Activated B cell treated with CpG ODN at 0.5 μM for 24 hours (primary cell): ENCODE results near the gene CMKLR1. TPM values are rescaled to one million over a fixed set of nuclear protein-coding genes. Genes with fewer than 3 reads are reported as not detected.

Experiments
- ATAC-seq: fragments of 200-7000 bp; cut with Tn5 transposase; one replicate; pipeline ENCODE4 v1.10.0; 2021; ENCODE audit warnings: low read depth, mild to moderate bottlenecking, moderate library complexity
- CTCF ChIA-PET: fragments of 350-600 bp; sonication (Branson Sonifier 250); formaldehyde crosslinking; loops from one replicate; lab custom pipeline; 2021; ENCODE audit warnings: antibody characterized with exemption; lab: Charles Lee
- POLR2A ChIA-PET: fragments of 350-600 bp; sonication (Branson Sonifier 250); formaldehyde crosslinking; loops from one replicate; lab custom pipeline; 2021; ENCODE audit warnings: antibody characterized with exemption; lab: Charles Lee
- DNase-seq: peaks from one replicate; pipeline ENCODE4 v3.0.0; 2022
- H3K27ac Mint-ChIP-seq: one replicate; pipeline ENCODE4 v1.8.0; 2020; ENCODE audit warnings: mixed read lengths
- H3K27me3 Mint-ChIP-seq: one replicate; pipeline ENCODE4 v1.8.0; 2021; ENCODE audit warnings: mixed read lengths
- H3K36me3 Mint-ChIP-seq: one replicate; pipeline ENCODE4 v1.8.0; 2021; ENCODE audit warnings: low read depth, mixed read lengths
- H3K4me1 Mint-ChIP-seq: one replicate; pipeline ENCODE4 v1.8.0; 2021; ENCODE audit warnings: mixed read lengths
- H3K4me3 Mint-ChIP-seq: one replicate; pipeline ENCODE4 v1.8.0; 2020; ENCODE audit warnings: mild to moderate bottlenecking, mixed read lengths
- H3K9me3 Mint-ChIP-seq: one replicate; pipeline ENCODE4 v1.8.0; 2020; ENCODE audit warnings: mixed read lengths
- intact Hi-C: fragments of 100-400 bp; cut with micrococcal nuclease; formaldehyde crosslinking; loops from one replicate; pipeline ENCODE4 v1.15.1; 2024
- total RNA-seq: library from RNA; stranded (reverse); gene quantifications from 2 replicates; pipeline ENCODE4 v1.2.3, GENCODE V29; 2022
- TF ChIP-seq, protein P1 (sequence below): fragments of 200-600 bp; IDR thresholded peaks from one replicate; pipeline ENCODE4 v1.8.0; 2022; ENCODE audit warnings: antibody characterized with exemption, mild to moderate bottlenecking

The CMKLR1 gene
- total RNA-seq, 1 donor from 2014 or later: 0.24 TPM

DNA sequence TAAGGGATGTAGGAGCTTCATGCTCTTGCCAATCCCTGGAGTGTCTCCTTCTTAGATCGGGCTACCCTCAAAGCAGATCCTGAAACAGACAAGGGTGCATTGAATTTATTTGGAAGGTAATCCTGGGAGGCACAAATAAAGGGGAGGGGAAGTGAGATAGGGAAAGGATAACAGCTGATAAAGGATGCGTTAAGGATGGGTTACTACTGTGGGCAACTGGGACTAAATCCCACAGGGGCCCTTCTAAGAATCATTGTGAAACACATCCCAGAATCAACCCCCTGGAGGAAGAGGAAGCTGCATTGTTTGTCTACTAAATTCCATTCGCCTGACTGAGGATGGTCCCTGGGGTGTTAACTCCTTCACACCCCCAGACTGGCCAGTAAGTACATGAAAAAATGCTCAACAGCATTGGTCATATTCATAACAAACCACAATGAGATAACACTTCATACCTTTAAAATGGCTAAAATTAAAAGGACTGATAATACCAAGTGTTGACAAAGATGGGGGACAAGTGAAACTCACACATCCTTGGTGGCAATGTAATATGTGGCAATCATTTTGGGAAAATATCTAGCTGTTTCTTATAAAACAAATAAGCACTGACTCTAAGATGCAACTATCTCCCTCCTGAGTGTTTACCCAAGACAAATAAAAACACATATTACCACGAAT is 37.0 kb upstream of the CMKLR1 start:
- TF ChIP-seq, protein P1, sequence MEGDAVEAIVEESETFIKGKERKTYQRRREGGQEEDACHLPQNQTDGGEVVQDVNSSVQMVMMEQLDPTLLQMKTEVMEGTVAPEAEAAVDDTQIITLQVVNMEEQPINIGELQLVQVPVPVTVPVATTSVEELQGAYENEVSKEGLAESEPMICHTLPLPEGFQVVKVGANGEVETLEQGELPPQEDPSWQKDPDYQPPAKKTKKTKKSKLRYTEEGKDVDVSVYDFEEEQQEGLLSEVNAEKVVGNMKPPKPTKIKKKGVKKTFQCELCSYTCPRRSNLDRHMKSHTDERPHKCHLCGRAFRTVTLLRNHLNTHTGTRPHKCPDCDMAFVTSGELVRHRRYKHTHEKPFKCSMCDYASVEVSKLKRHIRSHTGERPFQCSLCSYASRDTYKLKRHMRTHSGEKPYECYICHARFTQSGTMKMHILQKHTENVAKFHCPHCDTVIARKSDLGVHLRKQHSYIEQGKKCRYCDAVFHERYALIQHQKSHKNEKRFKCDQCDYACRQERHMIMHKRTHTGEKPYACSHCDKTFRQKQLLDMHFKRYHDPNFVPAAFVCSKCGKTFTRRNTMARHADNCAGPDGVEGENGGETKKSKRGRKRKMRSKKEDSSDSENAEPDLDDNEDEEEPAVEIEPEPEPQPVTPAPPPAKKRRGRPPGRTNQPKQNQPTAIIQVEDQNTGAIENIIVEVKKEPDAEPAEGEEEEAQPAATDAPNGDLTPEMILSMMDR: no peak
- Mint-ChIP-seq H3K4me3 (no peak overlapping the region), H3K36me3 (no peaks in the 10 kb centered on the region), H3K9me3 (peaks cover 36% of the 10 kb centered on the region), H3K27me3 (peaks cover 9% of the 10 kb centered on the region), H3K27ac (no peak overlapping the region), H3K4me1 (no peaks in the 10 kb centered on the region)
- ATAC-seq: no peak
- no peak for DNase-seq
- POLR2A ChIA-PET: no interaction called here
- intact Hi-C loops: no loop called here
- CTCF ChIA-PET: no interaction called here

DNA sequence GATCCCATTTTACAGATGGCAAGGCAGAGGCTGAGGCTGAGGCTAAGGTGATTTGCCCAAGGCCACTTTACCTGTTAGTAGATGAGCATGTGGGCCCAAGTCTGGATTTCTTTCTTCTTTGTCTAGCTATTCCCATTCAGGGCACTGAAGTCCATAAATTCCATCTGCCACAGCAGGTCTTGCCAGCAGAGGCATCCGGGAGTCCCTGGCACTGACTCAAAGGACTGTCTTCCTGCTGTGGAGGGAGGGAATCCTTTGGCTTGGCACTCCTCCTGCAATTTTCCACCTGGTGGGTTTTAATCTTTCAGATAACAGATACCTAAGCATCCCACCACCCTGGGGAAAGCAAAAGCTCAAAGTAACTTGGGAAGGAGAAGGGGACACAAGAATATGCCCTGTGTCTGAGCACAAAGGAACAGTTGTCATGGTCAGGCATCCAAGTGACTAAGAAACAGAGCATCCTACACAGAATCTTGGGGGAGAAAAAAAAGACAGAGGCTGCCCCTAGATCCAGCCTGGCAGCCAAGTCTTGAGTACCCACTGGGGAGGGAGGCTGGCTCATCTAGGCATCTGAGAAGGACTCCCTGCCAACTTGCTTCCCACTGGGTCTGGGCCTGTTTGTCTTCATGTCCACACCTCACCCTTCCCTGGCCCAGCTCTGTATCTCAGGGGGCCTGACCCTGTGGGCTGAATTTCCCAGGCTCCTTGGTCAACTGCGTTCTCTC is 35.6 kb upstream of the CMKLR1 start:
- peaks cover 9% of the 10 kb centered on the region for H3K27me3 Mint-ChIP-seq
- H3K27ac Mint-ChIP-seq: no peak overlapping the region
- no peaks in the 10 kb centered on the region for H3K36me3 Mint-ChIP-seq
- TF ChIP-seq, protein P1: no peak
- CTCF ChIA-PET: no interaction called here
- POLR2A ChIA-PET: no interaction called here
- ATAC-seq: no peak
- intact Hi-C loops: no loop called here
- peaks cover 36% of the 10 kb centered on the region for H3K9me3 Mint-ChIP-seq
- DNase-seq: no peak
- no peak overlapping the region for H3K4me3 Mint-ChIP-seq
- no peaks in the 10 kb centered on the region for H3K4me1 Mint-ChIP-seq

DNA sequence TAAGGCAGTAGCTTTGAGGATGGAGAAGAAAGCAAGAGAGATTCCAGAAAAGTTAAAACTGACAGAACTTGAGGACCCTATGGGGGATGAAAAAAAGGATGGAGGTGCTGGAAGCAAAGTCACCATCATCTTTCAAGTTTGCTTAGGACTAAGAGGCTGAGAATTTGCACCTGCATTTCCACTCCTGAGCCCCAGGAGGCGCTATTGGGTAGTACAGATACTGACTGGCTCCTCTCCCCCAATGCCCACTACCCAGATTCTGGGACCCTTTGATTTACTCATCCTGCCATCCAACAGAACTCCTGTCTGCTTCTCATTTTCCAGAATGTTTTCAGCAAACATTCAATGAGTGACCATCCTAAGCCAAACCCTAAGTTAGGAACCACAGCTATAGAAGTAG is 34.0 kb upstream of the CMKLR1 start:
- Mint-ChIP-seq H3K27ac (no peak overlapping the region), H3K4me1 (no peaks in the 10 kb centered on the region), H3K4me3 (no peak overlapping the region), H3K27me3 (peaks cover 9% of the 10 kb centered on the region), H3K9me3 (peaks cover 36% of the 10 kb centered on the region), H3K36me3 (no peaks in the 10 kb centered on the region)
- TF ChIP-seq, protein P1: no peak
- ATAC-seq (no peak), DNase-seq (no peak)
- intact Hi-C loops: no loop called here
- CTCF ChIA-PET: no interaction called here
- POLR2A ChIA-PET: no interaction called here

DNA sequence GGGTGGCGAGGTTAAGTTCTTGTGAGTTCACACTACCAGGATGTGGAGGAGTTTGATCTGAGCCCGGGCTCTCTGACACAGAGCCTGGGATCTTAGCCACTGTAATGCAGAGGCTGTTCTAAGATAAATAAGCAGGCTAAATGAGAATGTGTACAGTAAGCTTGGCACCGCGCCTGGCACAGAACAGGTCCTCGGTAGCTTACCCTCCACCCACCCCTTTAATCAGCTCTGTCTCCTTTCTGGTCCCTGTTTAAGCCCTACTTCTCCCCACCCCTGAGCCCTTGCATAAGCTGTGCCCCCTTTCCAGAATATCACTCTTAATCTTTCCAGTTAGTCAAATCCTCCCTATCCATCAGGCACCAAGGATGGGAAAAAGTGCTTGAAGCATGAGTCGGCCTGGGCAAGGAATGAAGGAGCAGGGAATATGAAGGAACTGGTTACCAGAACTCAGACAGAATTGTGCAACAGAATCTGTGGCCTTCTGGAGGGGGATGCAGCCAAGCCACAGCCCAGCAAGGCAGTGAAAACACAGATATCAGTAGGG is 32.8 kb upstream of the CMKLR1 start:
- Mint-ChIP-seq H3K27ac (no peak overlapping the region), H3K27me3 (peaks cover 9% of the 10 kb centered on the region), H3K9me3 (peaks cover 27% of the 10 kb centered on the region), H3K36me3 (no peaks in the 10 kb centered on the region), H3K4me1 (no peaks in the 10 kb centered on the region), H3K4me3 (no peak overlapping the region)
- ChIA-PET CTCF (no interaction called here), POLR2A (no interaction called here)
- ATAC-seq: no peak
- no peak for DNase-seq
- TF ChIP-seq, protein P1: no peak
- intact Hi-C loops: no loop called here

DNA sequence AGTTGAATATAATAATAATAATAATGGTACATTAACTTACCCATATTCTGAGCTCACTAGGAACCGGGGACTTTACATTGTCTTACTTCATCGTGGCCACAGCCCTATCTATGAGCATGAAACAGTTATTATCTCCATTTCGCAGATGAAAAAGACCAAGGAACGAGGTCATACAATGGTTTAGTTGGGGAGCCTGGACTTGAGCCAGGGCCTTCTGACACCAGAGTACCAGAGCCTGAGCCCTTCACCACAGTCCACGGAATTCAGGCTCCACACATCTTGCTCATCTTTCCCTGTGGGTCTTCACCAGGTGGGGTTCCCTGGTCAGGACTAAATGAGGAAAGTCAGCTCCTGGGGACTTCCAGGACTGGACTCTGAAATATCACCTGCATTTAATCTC is 31.3 kb upstream of the CMKLR1 start:
- Mint-ChIP-seq H3K9me3 (peaks cover 16% of the 10 kb centered on the region), H3K36me3 (no peaks in the 10 kb centered on the region), H3K4me1 (no peaks in the 10 kb centered on the region), H3K27ac (no peak overlapping the region), H3K4me3 (no peak overlapping the region), H3K27me3 (peaks cover 9% of the 10 kb centered on the region)
- intact Hi-C loops: no loop called here
- ChIA-PET POLR2A (no interaction called here), CTCF (no interaction called here)
- no peak for DNase-seq
- ATAC-seq: no peak
- TF ChIP-seq, protein P1: no peak
